D721Med (cell line): ENCODE data around the gene CDK17.
"Not testable (repeated sequence)": the region's sequence is repeated elsewhere in the genome, so short reads cannot be mapped to it uniquely, and the experiment has no call there.

Experiments
- DNase-seq: peaks from one replicate; pipeline ENCODE4 v3.0.0; 2011; ENCODE audit warnings: low spot score; ENCODE audit not compliant: insufficient read length
- FAIRE-seq: peaks from 2 replicates; lab custom pipeline; 2011; peaks lifted over from hg19 to GRCh38; lab: Jason Lieb, UNC
- CTCF ChIP-seq: IDR thresholded peaks from 2 replicates; pipeline ENCODE4 v1.5.1; 2012; ENCODE audit warnings: mild to moderate bottlenecking, control low read depth; ENCODE audit not compliant: insufficient read depth; ENCODE audit errors: missing control alignments

CDK17 gene

GRCh38 chr12:96344124-96344695 is 56.0 kb downstream of the CDK17 start:
- FAIRE-seq (no peak), DNase-seq (no peak)
- no peak for TF ChIP-seq CTCF

GRCh38 chr12:96343347-96343954 is 56.8 kb downstream of the CDK17 start:
- no peak for FAIRE-seq
- no peak for TF ChIP-seq CTCF
- no peak for DNase-seq

GRCh38 chr12:96339666-96340065 is 60.6 kb downstream of the CDK17 start:
- FAIRE-seq: not testable (repeated sequence)

GRCh38 chr12:96338852-96339471 is 61.3 kb downstream of the CDK17 start:
- TF ChIP-seq CTCF: no peak
- no peak for DNase-seq
- FAIRE-seq: no peak

More at GRCh38 chr12:96339666-96340065, 60.6 kb downstream of the CDK17 start:
- DNase-seq: not testable (repeated sequence)

- FAIRE-seq (no peak), DNase-seq (no peak)
- TF ChIP-seq CTCF: no peak
Observed at GRCh38 chr12:96337953-96338352, 62.3 kb downstream of the CDK17 start.

GRCh38 chr12:96336489-96336888 is 63.8 kb downstream of the CDK17 start:
- DNase-seq: no peak
- TF ChIP-seq CTCF: no peak
- no peak for FAIRE-seq

- no peak for TF ChIP-seq CTCF
- FAIRE-seq: no peak
- DNase-seq: no peak
Observed at GRCh38 chr12:96335270-96335669, 65.0 kb downstream of the CDK17 start.
